ENCODE data around the gene BOLA2B. TPM values are rescaled to one million over a fixed set of nuclear protein-coding genes. Genes with fewer than 3 reads are reported as not detected.

Gene BOLA2B
- total RNA-seq, 2 experiments from 2014 or later: 136 to 141 TPM

DNA sequence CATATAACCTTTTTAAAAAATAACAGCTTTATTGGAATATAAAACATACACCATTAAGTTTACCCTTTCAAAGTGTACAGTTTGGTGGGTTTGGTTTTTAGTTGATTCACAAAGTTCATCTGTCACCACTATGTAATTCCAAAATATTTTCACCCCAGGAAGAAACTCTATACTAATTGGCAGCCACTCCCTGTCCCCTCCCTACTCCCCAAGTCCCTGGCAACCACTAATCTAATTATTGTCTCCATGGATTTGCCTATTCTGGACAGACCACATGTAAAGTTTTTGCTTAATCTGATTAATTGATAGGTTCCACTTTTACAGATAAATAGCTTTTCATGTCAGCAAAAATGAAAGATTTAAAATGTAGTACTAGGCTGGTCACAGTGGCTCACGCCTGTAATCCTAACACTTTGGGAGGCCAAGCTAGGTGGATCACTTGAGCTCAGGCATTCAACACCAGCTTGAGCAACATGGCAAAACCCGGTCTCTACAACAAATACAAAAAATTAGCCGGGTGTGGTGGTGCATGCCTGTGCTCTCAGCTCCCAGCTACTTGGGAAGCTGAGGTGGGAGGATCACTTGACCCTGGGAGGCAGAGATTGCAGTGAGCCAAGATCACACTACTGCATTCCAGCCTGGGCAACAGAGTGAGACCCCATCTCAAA lies 45.5 kb downstream of the BOLA2B start:
- H3K4me3 Mint-ChIP-seq: no peak overlapping the region
- POLR2A ChIA-PET: no interaction called here
- peaks cover 13% of the 10 kb centered on the region for H3K9me3 Mint-ChIP-seq
- H3K27me3 Mint-ChIP-seq: no peaks in the 10 kb centered on the region
- CTCF ChIA-PET: interaction anchor here (1.0 to 1.7 kb wide), 3 partner anchors 12 to 56 kb away, joined by 3 to 5 read pairs (median 3); partner anchors contain the start of gene TBX6
- peaks cover 10% of the 10 kb centered on the region for H3K4me1 Mint-ChIP-seq
- peaks cover 8% of the 10 kb centered on the region for H3K36me3 Mint-ChIP-seq (ENCODE audit: low read depth)
- DNase-seq: no peak
- no peak overlapping the region for H3K27ac Mint-ChIP-seq

DNA sequence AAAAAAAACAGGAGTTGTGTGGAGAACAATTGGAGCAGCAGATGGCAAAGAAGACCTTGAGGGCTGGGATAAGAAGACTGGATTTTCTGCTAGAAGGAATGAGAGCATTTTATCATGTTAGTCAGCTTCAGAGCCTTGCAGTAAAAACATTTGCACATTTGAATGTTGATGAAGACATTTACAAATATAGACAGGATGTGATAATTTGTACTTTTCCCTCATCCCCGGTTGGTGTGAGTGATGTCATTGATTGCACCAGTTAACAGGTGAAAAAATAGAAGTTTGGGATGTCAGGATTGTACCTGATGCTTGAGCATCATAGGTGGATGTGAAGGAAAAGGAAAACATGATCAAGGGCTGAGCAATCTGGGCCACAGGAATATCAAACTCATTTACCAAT lies 47.8 kb downstream of the BOLA2B start:
- peaks cover 5% of the 10 kb centered on the region for H3K36me3 Mint-ChIP-seq (ENCODE audit: low read depth)
- no peak overlapping the region for H3K4me3 Mint-ChIP-seq
- no peak overlapping the region for H3K27ac Mint-ChIP-seq
- peaks cover 17% of the 10 kb centered on the region for H3K4me1 Mint-ChIP-seq
- POLR2A ChIA-PET: no interaction called here
- no peak for DNase-seq
- H3K27me3 Mint-ChIP-seq: no peaks in the 10 kb centered on the region
- H3K9me3 Mint-ChIP-seq: peaks cover 10% of the 10 kb centered on the region
- CTCF ChIA-PET: no interaction called here

DNA sequence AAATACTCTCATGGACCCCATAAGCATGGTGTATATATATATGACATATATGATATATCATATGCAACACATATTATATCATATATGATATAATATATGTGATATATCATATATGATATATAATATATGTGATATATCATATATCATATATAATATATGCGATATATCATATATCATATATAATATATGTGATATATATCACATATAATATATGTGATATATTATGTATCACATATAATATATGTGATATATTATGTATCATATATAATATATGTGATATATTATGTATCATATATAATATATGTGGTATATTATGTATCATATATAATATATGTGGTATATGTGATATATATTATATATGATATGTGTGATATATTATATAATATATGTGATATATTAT lies 48.5 kb downstream of the BOLA2B start:
- Mint-ChIP-seq H3K4me3 (no peak overlapping the region), H3K36me3 (ENCODE audit: low read depth) (peaks cover 5% of the 10 kb centered on the region), H3K27me3 (no peaks in the 10 kb centered on the region), H3K9me3 (peaks cover 4% of the 10 kb centered on the region), H3K4me1 (peaks cover 19% of the 10 kb centered on the region), H3K27ac (no peak overlapping the region)
- no peak for DNase-seq
- CTCF ChIA-PET: no interaction called here
- POLR2A ChIA-PET: no interaction called here

DNA sequence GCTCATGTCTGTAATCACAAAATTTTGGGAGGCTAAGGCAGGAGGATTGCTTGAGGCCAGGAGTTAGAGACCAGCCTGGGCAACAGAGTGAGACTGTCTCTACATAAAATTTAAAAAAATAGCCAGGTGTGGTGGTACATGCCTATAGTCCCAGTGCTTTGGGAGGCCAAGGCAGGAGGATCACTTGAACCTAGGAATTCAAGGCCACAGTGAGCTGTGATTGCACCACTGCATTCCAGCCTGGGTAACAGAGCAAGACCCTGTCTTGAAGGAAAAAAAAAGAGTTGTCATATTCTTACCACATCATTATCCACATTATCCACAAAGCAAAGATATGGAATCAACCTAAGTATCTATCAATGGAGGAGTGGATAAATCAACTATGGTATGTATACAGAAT lies 49.4 kb downstream of the BOLA2B start:
- peaks cover 26% of the 10 kb centered on the region for H3K4me1 Mint-ChIP-seq
- DNase-seq: no peak
- peaks cover under 1% of the 10 kb centered on the region for H3K36me3 Mint-ChIP-seq (ENCODE audit: low read depth)
- CTCF ChIA-PET: interaction anchor here (1.6 kb wide), 1 partner anchor 34 kb away, joined by 3 read pairs; no protein-coding TSS in a partner anchor
- POLR2A ChIA-PET: no interaction called here
- H3K27ac Mint-ChIP-seq: no peak overlapping the region
- no peak overlapping the region for H3K4me3 Mint-ChIP-seq
- no peaks in the 10 kb centered on the region for H3K9me3 Mint-ChIP-seq
- no peaks in the 10 kb centered on the region for H3K27me3 Mint-ChIP-seq

DNA sequence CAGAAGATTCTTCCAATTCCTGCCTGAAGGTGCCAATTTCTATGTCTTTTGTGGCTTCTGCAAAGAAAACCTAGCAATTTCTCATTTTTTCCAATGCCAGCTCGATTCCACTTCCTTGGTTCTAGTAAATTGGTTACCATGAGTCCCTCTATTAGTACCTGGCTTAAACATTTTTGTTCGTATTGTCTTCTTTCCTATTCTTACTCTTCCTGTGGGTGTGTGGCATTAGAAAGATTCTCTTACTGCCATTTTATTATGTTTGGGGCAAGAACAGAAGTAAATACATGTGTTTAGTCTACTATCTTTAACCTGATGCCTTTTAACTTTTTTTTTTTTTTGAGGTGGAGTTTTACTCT lies 50.1 kb downstream of the BOLA2B start:
- Mint-ChIP-seq H3K27ac (no peak overlapping the region), H3K36me3 (ENCODE audit: low read depth) (no peaks in the 10 kb centered on the region), H3K9me3 (no peaks in the 10 kb centered on the region), H3K4me1 (peaks cover 27% of the 10 kb centered on the region), H3K4me3 (no peak overlapping the region), H3K27me3 (no peaks in the 10 kb centered on the region)
- ChIA-PET CTCF (interaction anchor here (0.6 to 2.0 kb wide), 15 partner anchors 9 to 392 kb away, joined by 3 to 7 read pairs (median 4); partner anchors contain the start of genes CORO1A, GDPD3, TBX6 and ZNF747), POLR2A (interaction anchor here (1.0 kb wide), 1 partner anchor 44 kb away, joined by 4 read pairs; no protein-coding TSS in a partner anchor)
- no peak for DNase-seq

Other genes with a start within 250 kb of the BOLA2B start
- gene TMEM219, start 231.6 kb downstream of the BOLA2B start, total RNA-seq: 10 to 100 TPM; 57.8 to 60.5 TPM
- 10 to 100 TPM; 47.7 to 48.8 TPM for gene TAOK2, start 219.8 kb downstream of the BOLA2B start, total RNA-seq
- gene HIRIP3, start 198.0 kb downstream of the BOLA2B start, total RNA-seq: 10 to 100 TPM; 37.0 to 45.0 TPM
- gene INO80E, start 197.4 kb downstream of the BOLA2B start, total RNA-seq: 100 to 1,000 TPM; 113 to 134 TPM
- gene DOC2A, start 182.6 kb downstream of the BOLA2B start, total RNA-seq: under 1 TPM; 0.19 to 0.30 TPM
- gene C16orf92, start 170.5 kb downstream of the BOLA2B start, total RNA-seq: not detected
- gene TLCD3B, start 162.4 kb downstream of the BOLA2B start, total RNA-seq: 1 to 10 TPM; 7.1 to 7.2 TPM
- 1,000 to 10,000 TPM; 1,139 to 1,329 TPM for gene ALDOA, start 127.9 kb downstream of the BOLA2B start, total RNA-seq
- 100 to 1,000 TPM; 129 to 136 TPM for gene PPP4C, start 117.7 kb downstream of the BOLA2B start, total RNA-seq
- gene TBX6, start 101.7 kb downstream of the BOLA2B start, total RNA-seq: 1 to 10 TPM; 1.2 to 1.7 TPM
- gene YPEL3, start 97.5 kb downstream of the BOLA2B start, total RNA-seq: 10 to 100 TPM; 50.7 to 55.4 TPM
- gene GDPD3, start 80.1 kb downstream of the BOLA2B start, total RNA-seq: 10 to 100 TPM; 11.8 to 13.2 TPM
- gene MAPK3, start 70.4 kb downstream of the BOLA2B start, total RNA-seq: 10 to 100 TPM; 65.4 to 69.2 TPM
- 1,000 to 10,000 TPM; 1,809 to 1,847 TPM for gene CORO1A, start 10.1 kb downstream of the BOLA2B start, total RNA-seq
- 10 to 100 TPM; 54.1 to 95.0 TPM for gene SLX1A, start 209 bp upstream of the BOLA2B start, total RNA-seq
- 10 to 100 TPM; 37.5 to 38.1 TPM for gene SULT1A3, start 5.6 kb upstream of the BOLA2B start, total RNA-seq
- 10 to 100 TPM in 1 of 2 experiments, 1 to 10 TPM in 1; 9.0 to 11.4 TPM for gene NPIPB13, start 54.8 kb upstream of the BOLA2B start, total RNA-seq
- 10 to 100 TPM; 51.8 to 65.0 TPM for gene CD2BP2, start 161.6 kb upstream of the BOLA2B start, total RNA-seq
- 10 to 100 TPM; 63.9 to 69.9 TPM for gene TBC1D10B, start 176.8 kb upstream of the BOLA2B start, total RNA-seq
- not detected for gene MYL11, start 181.1 kb upstream of the BOLA2B start, total RNA-seq
- gene SEPTIN1, start 188.9 kb upstream of the BOLA2B start, total RNA-seq: 100 to 1,000 TPM; 383 to 413 TPM
- gene ZNF48, start 201.8 kb upstream of the BOLA2B start, total RNA-seq: 10 to 100 TPM; 13.7 to 13.9 TPM
- 1 to 10 TPM; 3.4 to 3.7 TPM for gene ZNF771, start 213.9 kb upstream of the BOLA2B start, total RNA-seq
- gene DCTPP1, start 236.4 kb upstream of the BOLA2B start, total RNA-seq: 10 to 100 TPM; 48.4 to 51.4 TPM

Measured in activated CD4-positive, alpha-beta T cell treated with anti-CD3 and anti-CD28 coated beads, Interleukin-2, amount 10 ng/mL, durations not matched to agents 7 days and 5 days (primary cell).